GM12878 (cell line): ENCODE data around the gene MSI2. TPM values are rescaled to one million over a fixed set of nuclear protein-coding genes. Genes with fewer than 3 reads are reported as not detected.

ENCODE experiments used
- ATAC-seq: fragments of 200-7000 bp; cut with Tn5 transposase; 3 replicates; pipeline ENCODE4 v1.9.1; 2020; ENCODE audit warnings: mild to moderate bottlenecking, moderate library complexity
- BruUV-seq: library from RNA; stranded (reverse); fragments of 400-500 nt; replicated peaks from 2 replicates; lab custom pipeline; 2021; lab: Mats Ljungman, UMichigan
- CTCF ChIA-PET: fragments of 300-600 bp; sonication (Branson Sonifier 250); formaldehyde crosslinking; extraction: SDS; loops from one replicate; lab custom pipeline; 2021; ENCODE audit warnings: inconsistent platforms; lab: Yijun Ruan, JAX
- POLR2A ChIA-PET: fragments of 350-600 bp; formaldehyde crosslinking; extraction: SDS; loops from one replicate; lab custom pipeline; 2021; ENCODE audit warnings: inconsistent platforms; lab: Charles Lee
- RAD21 ChIA-PET: fragments of 300-600 bp; sonication (Branson Sonifier 250); formaldehyde crosslinking; loops from one replicate; lab custom pipeline; 2023; ENCODE audit warnings: antibody characterized with exemption; ENCODE audit not compliant: unreplicated experiment; lab: Charles Lee
- SMC1A ChIA-PET: fragments of 300-600 bp; sonication (Branson Sonifier 250); formaldehyde crosslinking; loops from one replicate; lab custom pipeline; 2023; ENCODE audit not compliant: unreplicated experiment, uncharacterized antibody; lab: Charles Lee
- DNase-seq: peaks from one replicate; pipeline ENCODE4 v3.0.0-alpha.2; 2011; ENCODE audit warnings: low read depth, low spot score
- FAIRE-seq: peaks from 3 replicates; lab custom pipeline; 2011; peaks lifted over from hg19 to GRCh38; lab: Jason Lieb, UNC
- H2AFZ ChIP-seq: 2 replicates; pipeline ENCODE4 v1.6.0; 2011; ENCODE audit warnings: low read depth, low read length, control low read depth; ENCODE audit not compliant: control insufficient read depth
- H3K27ac ChIP-seq: 2 replicates; pipeline ENCODE4 v1.5.1; 2011; ENCODE audit warnings: control low read depth; ENCODE audit not compliant: control insufficient read depth, insufficient read depth
- H3K27me3 ChIP-seq, 2 experiments: replicated peaks in 1 of 2; 2 replicates each; pipeline versions ENCODE4 v1.6.0 to v1.6.1; 2011; ENCODE audit warnings: low read length in 1 of 2; ENCODE audit not compliant: control insufficient read depth in 2 of 2, insufficient read depth in 2 of 2
- H3K36me3 ChIP-seq, 2 experiments: 2 replicates each; pipeline ENCODE4 v1.5.1; 2011; ENCODE audit warnings: low read length in 1 of 2; ENCODE audit not compliant: control insufficient read depth in 2 of 2, insufficient read depth in 2 of 2
- H3K4me1 ChIP-seq: 2 replicates; pipeline ENCODE4 v1.6.1; 2011; ENCODE audit warnings: mild to moderate bottlenecking, low read length, moderate library complexity, mixed read lengths; ENCODE audit not compliant: control insufficient read depth, insufficient read depth
- H3K4me2 ChIP-seq: 2 replicates; pipeline ENCODE4 v1.6.0; 2011; ENCODE audit warnings: control low read depth; ENCODE audit not compliant: control insufficient read depth, insufficient read depth
- H3K4me3 ChIP-seq: fragments of 200-600 bp; sonication (generic); 2 replicates; pipeline ENCODE4 v1.5.1; 2016
- H3K79me2 ChIP-seq: 2 replicates; pipeline ENCODE4 v1.6.0; 2011; ENCODE audit warnings: low read length; ENCODE audit not compliant: control insufficient read depth, insufficient read depth
- H3K9ac ChIP-seq: 2 replicates; pipeline ENCODE4 v1.8.0; 2011; ENCODE audit warnings: low read length, control low read depth, mixed read lengths; ENCODE audit not compliant: control insufficient read depth, insufficient read depth
- H3K9me3 ChIP-seq: replicated peaks from 3 replicates; pipeline ENCODE4 v1.5.1; 2011; ENCODE audit warnings: mild to moderate bottlenecking, low read length; ENCODE audit not compliant: control insufficient read depth, insufficient read depth
- H4K20me1 ChIP-seq: 2 replicates; pipeline ENCODE4 v1.6.0; 2011; ENCODE audit not compliant: control insufficient read depth, insufficient read depth
- CHD4 ChIP-seq: fragments of 200-600 bp; sonication (generic); IDR thresholded peaks from 2 replicates; pipeline ENCODE4 v1.6.1; 2016; ENCODE audit warnings: mild to moderate bottlenecking
- E4F1 ChIP-seq: fragments of 450-650 bp; IDR thresholded peaks from 2 replicates; pipeline ENCODE4 v1.6.1; 2018; ENCODE audit warnings: borderline replicate concordance, mild to moderate bottlenecking; ENCODE audit not compliant: partially characterized antibody
- EP300 ChIP-seq, 2 experiments: fragments of 150-350 bp in 1 of 2; IDR thresholded peaks; 2 replicates each; pipeline ENCODE4 v1.6.1; 2011 to 2012; ENCODE audit warnings: low read depth in 2 of 2, low read length in 2 of 2, borderline replicate concordance in 1 of 2, improper control_type of control experiment in 1 of 2, inconsistent platforms in 1 of 2; ENCODE audit not compliant: control insufficient read depth in 1 of 2
- IRF3 ChIP-seq: fragments of 450-650 bp; IDR thresholded peaks from 2 replicates; pipeline ENCODE4 v1.6.1; 2014; ENCODE audit warnings: mild to moderate bottlenecking
- POLR2A ChIP-seq: IDR thresholded peaks from 2 replicates; pipeline ENCODE4 v1.6.1; 2011; ENCODE audit warnings: low read depth, mild to moderate bottlenecking, low read length
- POLR2AphosphoS5 ChIP-seq: IDR thresholded peaks from 2 replicates; pipeline ENCODE4 v1.6.1; 2011; ENCODE audit warnings: mild to moderate bottlenecking, low read length, inconsistent platforms
- RBBP5 ChIP-seq: fragments of 200-600 bp; sonication (generic); conservative IDR thresholded peaks from 2 replicates; pipeline ENCODE4 v1.6.1; 2016
- SUZ12 ChIP-seq: fragments of 200-600 bp; sonication (generic); IDR thresholded peaks from one replicate; pipeline ENCODE4 v1.6.1; 2018; ENCODE audit warnings: antibody characterized with exemption, mild to moderate bottlenecking; ENCODE audit not compliant: unreplicated experiment
- TAF1 ChIP-seq: IDR thresholded peaks from 2 replicates; pipeline ENCODE4 v1.6.1; 2011; ENCODE audit warnings: mild to moderate bottlenecking, low read depth, low read length, borderline replicate concordance
- TCF3 ChIP-seq: IDR thresholded peaks from 2 replicates; pipeline ENCODE4 v1.6.1; 2012; ENCODE audit warnings: low read depth, mild to moderate bottlenecking, low read length, borderline replicate concordance; ENCODE audit not compliant: insufficient read depth
- YY1 ChIP-seq: IDR thresholded peaks from 2 replicates; pipeline ENCODE4 v1.6.1; 2011; ENCODE audit warnings: low read depth, mild to moderate bottlenecking, low read length
- ZNF207 ChIP-seq: fragments of 450-650 bp; IDR thresholded peaks from 2 replicates; pipeline ENCODE4 v1.6.1; 2014; ENCODE audit warnings: antibody characterized with exemption, mild to moderate bottlenecking, borderline replicate concordance
- ZNF274 ChIP-seq: IDR thresholded peaks from one replicate; pipeline ENCODE4 v1.8.0; 2011; ENCODE audit not compliant: insufficient read length, insufficient read depth
- ZSCAN29 ChIP-seq: fragments of 450-650 bp; IDR thresholded peaks from 2 replicates; pipeline ENCODE4 v1.6.1; 2017; ENCODE audit warnings: mild to moderate bottlenecking, moderate library complexity
- WGBS: methylation state at CpG from one replicate; pipeline ENCODE4 v1.1.6; 2016; ENCODE audit warnings: low lambda C conversion rate; ENCODE audit not compliant: insufficient replicate concordance, insufficient coverage; ENCODE audit errors: missing lambda C conversion rate; 5-methylcytosine and 5-hydroxymethylcytosine counted together
- in situ Hi-C: fragments of 300-500 bp; cut with MboI; formaldehyde crosslinking; loops from 9 replicates; pipeline ENCODE4 v1.14.3; 2018; ENCODE audit warnings: mixed read lengths
- intact Hi-C: fragments of 100-400 bp; cut with micrococcal nuclease; formaldehyde crosslinking; loops from one replicate; pipeline ENCODE4 v1.14.2; 2022; ENCODE audit not compliant: unreplicated experiment
- polyA plus RNA-seq, 11 experiments: library from polyadenylated mRNA; depleted of rRNA in 4 of 11; unstranded in 6 of 11; stranded (reverse) in 5 of 11; fragments of >200 nt; fragmentation: Nextera tagmentation in 4 of 11; fragmentation: Illumina TruSeq in 1 of 11; extraction: Ambion mirVana in 4 of 11; extraction: Trizol in 1 of 11; gene quantifications; 1 replicate in 1 of 11; 2 replicates in 10 of 11; pipeline versions ENCODE4 v1.2.1 to v1.2.3, GENCODE V29; 2011 to 2016; ENCODE audit warnings: inconsistent platforms in 2 of 11, missing spikeins in 2 of 11, low read depth in 1 of 11
- total RNA-seq, 4 experiments: library from RNA; depleted of rRNA in 3 of 4; stranded (reverse); fragments of >200 nt in 3 of 4; fragmentation: Illumina TruSeq in 1 of 4; extraction: Trizol in 1 of 4; gene quantifications; 2 replicates each; pipeline versions ENCODE4 v1.2.1 to v1.2.3, GENCODE V29; 2013 to 2021

Gene MSI2
- total and polyA plus RNA-seq, 10 of the 15 experiments (the other 5 are each of a cell fraction or from before 2014, with no cell fraction given), result 6.1 to 76.1 (median 42.0) TPM

GRCh38 chr17:57679906-57680695 lies 423.8 kb downstream of the MSI2 start (continued):
- TF ChIP-seq EP300 (IDR thresholded peaks at IDR 0.05; ENCODE audit: borderline replicate concordance in 1 of 2, control insufficient read depth in 1 of 2, low read depth in 2 of 2, low read length in 2 of 2) (no peak), TAF1 (no peak), ZSCAN29 (no peak), TCF3 (no peak), POLR2AphosphoS5 (no peak)

DNA sequence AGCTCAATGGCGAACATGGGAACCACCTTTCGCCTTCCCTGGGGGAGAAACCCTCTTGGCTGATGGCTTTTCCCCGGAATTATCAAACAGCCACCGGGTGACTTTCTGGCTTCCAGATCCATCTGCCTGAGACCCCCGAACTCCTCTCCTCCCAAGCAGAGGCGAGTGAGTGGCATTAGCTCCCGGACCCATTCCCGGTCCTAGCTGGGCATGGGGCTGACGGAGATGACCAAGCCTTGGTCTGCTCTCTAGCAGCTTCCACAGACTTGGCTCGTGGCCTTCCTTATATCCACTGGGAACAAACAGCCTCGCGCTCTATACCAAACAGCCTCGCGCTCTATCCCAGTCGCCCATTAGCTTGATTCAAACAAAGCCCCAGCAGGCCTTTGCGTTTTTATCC lies 426.4 kb downstream of the MSI2 start:
- ATAC-seq, result no peak
- no peak for DNase-seq
- no peak for FAIRE-seq
- H2AFZ ChIP-seq, result no peak overlapping the region
- intact Hi-C loops (no loop called here), in situ Hi-C loops (no loop called here)
- ChIA-PET CTCF (interaction anchor here (0.7 to 1.5 kb wide), 3 partner anchors 12 to 439 kb away, joined by 3 to 6 read pairs (median 3); no protein-coding TSS in a partner anchor), POLR2A (no interaction called here), SMC1A (interaction anchor here (1.1 to 2.4 kb wide), 2 partner anchors 9 to 11 kb away, joined by 3 to 9 read pairs; no protein-coding TSS in a partner anchor), RAD21 (interaction anchor here (1.3 kb wide), 1 partner anchor 439 kb away, joined by 3 read pairs; no protein-coding TSS in a partner anchor)
- no peaks in the 10 kb centered on the region for H3K79me2 ChIP-seq
- H3K4me1 ChIP-seq, result no peaks in the 10 kb centered on the region
- no peaks in the 10 kb centered on the region; a peak in 2 of 4 replicates for H3K36me3 ChIP-seq
- no peak overlapping the region for H3K4me3 ChIP-seq
- no peaks in the 10 kb centered on the region for H3K27me3 ChIP-seq
- WGBS, result over 99% methylated on average over 16 of the region's 16 CpGs
- H3K9ac ChIP-seq, result no peak overlapping the region
- no peaks in the 10 kb centered on the region for H4K20me1 ChIP-seq
- no peak overlapping the region for H3K4me2 ChIP-seq
- no peaks in the 10 kb centered on the region for H3K9me3 ChIP-seq
- TF ChIP-seq IRF3, result no peak
- no peak for TF ChIP-seq RBBP5
- no peak for TF ChIP-seq SUZ12
- TF ChIP-seq YY1, result no peak
- TF ChIP-seq POLR2A, result no peak
- no peak for TF ChIP-seq E4F1
- TF ChIP-seq CHD4, result no peak
- no peak for TF ChIP-seq ZNF274
- TF ChIP-seq ZNF207, result no peak
- no peak overlapping the region for H3K27ac ChIP-seq
- no TSS peak for BruUV-seq
